WERI-Rb-1 (cell line): ENCODE measurements around the gene KANSL3.

Experiments
- DNase-seq: peaks from one replicate; pipeline ENCODE4 v3.0.0-alpha.2; 2020
- H3K27ac ChIP-seq: fragments of 250-450 bp; sonication (Bioruptor Pico); 2 replicates; pipeline ENCODE4 v1.5.1; 2020; ENCODE audit warnings: mild to moderate bottlenecking, moderate library complexity
- H3K27me3 ChIP-seq: fragments of 250-450 bp; sonication (Bioruptor Pico); 2 replicates; pipeline ENCODE4 v1.5.1; 2021; ENCODE audit warnings: mild to moderate bottlenecking, low read depth, moderate library complexity; ENCODE audit not compliant: insufficient read depth, severe bottlenecking
- H3K36me3 ChIP-seq: fragments of 250-450 bp; sonication (Bioruptor Pico); 2 replicates; pipeline ENCODE4 v1.5.1; 2020; ENCODE audit warnings: mild to moderate bottlenecking, moderate library complexity
- H3K4me3 ChIP-seq: 2 replicates; pipeline ENCODE4 v1.5.1; 2011; ENCODE audit warnings: low read depth, mild to moderate bottlenecking, control low read depth, low read length
- H3K9me3 ChIP-seq: fragments of 250-450 bp; sonication (Bioruptor Pico); 2 replicates; pipeline ENCODE4 v1.5.1; 2021; ENCODE audit warnings: mild to moderate bottlenecking, moderate library complexity; ENCODE audit not compliant: severe bottlenecking
- TF ChIP-seq, protein P1 (sequence below): IDR thresholded peaks from 2 replicates; pipeline ENCODE4 v1.5.1; 2011; ENCODE audit warnings: low read depth, mild to moderate bottlenecking, control low read depth, inconsistent platforms, low read length

KANSL3 gene

DNA sequence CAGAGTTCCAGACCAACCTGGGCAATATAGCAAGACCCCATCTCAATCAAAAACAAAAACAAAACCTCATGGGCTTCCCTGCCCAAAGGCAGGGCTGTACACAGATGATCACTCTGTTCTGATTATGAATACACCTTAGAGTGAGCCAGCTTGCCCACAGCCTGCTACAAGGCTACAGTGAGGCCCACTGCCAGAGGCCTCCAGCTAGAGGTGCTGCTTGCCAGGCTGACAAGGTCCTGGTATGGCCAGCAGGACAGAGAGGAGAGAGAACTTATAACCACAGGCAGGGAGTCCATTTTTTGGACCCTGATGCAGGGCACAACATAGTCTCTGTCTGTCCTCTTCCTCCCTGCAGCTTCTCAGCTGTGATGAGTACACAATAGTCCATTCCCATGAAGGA lies 41.5 kb downstream of the KANSL3 start:
- H3K27ac ChIP-seq = no peak overlapping the region
- no peaks in the 10 kb centered on the region for H3K27me3 ChIP-seq
- DNase-seq = no peak
- H3K36me3 ChIP-seq = peaks cover 92% of the 10 kb centered on the region
- H3K4me3 ChIP-seq = no peak overlapping the region
- no peaks in the 10 kb centered on the region for H3K9me3 ChIP-seq
- TF ChIP-seq, protein P1, sequence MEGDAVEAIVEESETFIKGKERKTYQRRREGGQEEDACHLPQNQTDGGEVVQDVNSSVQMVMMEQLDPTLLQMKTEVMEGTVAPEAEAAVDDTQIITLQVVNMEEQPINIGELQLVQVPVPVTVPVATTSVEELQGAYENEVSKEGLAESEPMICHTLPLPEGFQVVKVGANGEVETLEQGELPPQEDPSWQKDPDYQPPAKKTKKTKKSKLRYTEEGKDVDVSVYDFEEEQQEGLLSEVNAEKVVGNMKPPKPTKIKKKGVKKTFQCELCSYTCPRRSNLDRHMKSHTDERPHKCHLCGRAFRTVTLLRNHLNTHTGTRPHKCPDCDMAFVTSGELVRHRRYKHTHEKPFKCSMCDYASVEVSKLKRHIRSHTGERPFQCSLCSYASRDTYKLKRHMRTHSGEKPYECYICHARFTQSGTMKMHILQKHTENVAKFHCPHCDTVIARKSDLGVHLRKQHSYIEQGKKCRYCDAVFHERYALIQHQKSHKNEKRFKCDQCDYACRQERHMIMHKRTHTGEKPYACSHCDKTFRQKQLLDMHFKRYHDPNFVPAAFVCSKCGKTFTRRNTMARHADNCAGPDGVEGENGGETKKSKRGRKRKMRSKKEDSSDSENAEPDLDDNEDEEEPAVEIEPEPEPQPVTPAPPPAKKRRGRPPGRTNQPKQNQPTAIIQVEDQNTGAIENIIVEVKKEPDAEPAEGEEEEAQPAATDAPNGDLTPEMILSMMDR = no peak

DNA sequence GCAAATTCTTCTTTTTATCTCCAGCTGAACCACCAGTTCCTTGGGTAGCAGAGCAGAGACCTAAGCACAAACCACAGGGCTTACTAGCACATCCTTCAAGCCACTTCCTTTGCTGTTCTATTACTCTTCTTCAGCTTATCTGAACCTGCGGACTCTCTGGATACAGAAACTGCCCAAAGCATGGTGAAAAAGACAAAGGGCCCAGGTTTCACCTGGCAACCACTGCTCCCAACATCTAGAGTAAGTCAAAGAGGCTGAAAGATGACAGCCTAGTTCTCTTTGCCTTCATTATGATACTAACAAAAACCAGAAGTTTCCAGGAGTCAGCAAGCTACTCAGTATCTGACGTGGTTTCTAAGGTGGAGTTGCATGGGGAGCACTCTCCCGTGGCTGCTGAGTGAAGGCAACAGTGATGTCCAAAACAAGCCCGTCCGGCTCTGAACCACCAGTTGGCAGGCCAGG lies 43.4 kb downstream of the KANSL3 start:
- no peaks in the 10 kb centered on the region for H3K9me3 ChIP-seq
- H3K27me3 ChIP-seq = no peaks in the 10 kb centered on the region
- no peak overlapping the region for H3K27ac ChIP-seq
- DNase-seq = no peak
- peaks cover 84% of the 10 kb centered on the region for H3K36me3 ChIP-seq
- TF ChIP-seq, protein P1 = no peak
- no peak overlapping the region for H3K4me3 ChIP-seq

DNA sequence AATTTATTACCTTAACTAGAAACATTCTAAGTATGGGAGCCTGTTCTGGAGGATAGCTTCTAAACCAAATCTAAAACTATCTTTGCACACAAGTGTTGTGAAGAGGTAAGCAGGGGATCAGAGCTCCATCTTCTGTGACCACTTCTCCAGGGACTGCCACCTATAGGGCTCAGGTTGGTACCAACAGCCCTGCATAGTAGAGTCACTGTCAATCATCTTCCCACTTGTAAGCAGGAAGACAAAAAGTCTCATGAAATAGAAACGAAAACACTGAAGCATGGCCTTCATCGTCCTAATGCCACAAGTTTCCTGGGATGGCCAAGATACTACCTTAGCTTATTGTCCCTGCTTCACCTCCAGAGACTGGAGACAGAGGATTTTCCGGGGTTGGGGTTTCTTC lies 43.8 kb downstream of the KANSL3 start:
- H3K27me3 ChIP-seq = no peaks in the 10 kb centered on the region
- no peak overlapping the region for H3K27ac ChIP-seq
- no peaks in the 10 kb centered on the region for H3K9me3 ChIP-seq
- H3K36me3 ChIP-seq = peaks cover 80% of the 10 kb centered on the region
- TF ChIP-seq, protein P1 = no peak
- H3K4me3 ChIP-seq = no peak overlapping the region
- no peak for DNase-seq

DNA sequence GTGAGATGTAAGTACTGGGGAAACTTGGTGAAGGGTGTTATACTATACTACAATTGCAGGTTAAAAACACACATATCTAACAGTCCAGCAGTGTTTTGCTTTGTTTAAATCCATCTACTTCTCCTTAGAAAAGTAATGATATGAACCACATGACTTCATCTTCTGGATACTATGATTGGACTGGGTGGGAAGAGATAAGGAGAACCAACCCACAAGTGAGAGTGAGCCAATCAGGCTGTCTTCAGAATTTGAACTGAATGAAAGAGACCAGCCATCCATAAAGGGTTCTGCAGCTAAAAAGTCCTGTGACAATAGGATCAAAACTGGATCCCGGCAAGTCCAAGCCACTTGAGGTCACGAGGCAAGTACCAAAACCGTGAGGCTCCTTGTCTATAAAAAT lies 46.6 kb downstream of the KANSL3 start:
- no peaks in the 10 kb centered on the region for H3K9me3 ChIP-seq
- DNase-seq = no peak
- H3K27ac ChIP-seq = no peak overlapping the region
- TF ChIP-seq, protein P1 = no peak
- no peak overlapping the region for H3K4me3 ChIP-seq
- peaks cover 61% of the 10 kb centered on the region for H3K36me3 ChIP-seq
- H3K27me3 ChIP-seq = no peaks in the 10 kb centered on the region

DNA sequence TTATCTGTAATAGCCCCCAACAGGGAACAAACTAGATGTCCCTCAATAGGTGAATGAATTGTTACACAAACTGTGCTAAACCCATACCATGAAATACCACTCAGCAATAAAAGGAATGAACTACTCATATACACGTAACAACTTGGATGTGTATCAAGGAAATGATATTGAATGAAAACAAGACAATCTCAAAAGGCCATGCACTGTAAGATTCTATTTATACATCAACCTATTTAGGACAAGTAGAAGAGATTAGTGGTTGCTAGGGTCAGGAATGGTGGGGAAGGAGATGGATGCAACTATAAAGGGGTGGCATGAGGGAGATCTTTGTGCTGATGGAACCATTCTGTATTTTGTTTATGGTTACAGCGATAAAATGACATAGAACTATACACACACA lies 47.1 kb downstream of the KANSL3 start:
- Histone ChIP-seq H3K4me3 (no peak overlapping the region), H3K36me3 (peaks cover 60% of the 10 kb centered on the region), H3K9me3 (no peaks in the 10 kb centered on the region), H3K27me3 (no peaks in the 10 kb centered on the region), H3K27ac (no peak overlapping the region)
- TF ChIP-seq, protein P1 = no peak
- DNase-seq = no peak

DNA sequence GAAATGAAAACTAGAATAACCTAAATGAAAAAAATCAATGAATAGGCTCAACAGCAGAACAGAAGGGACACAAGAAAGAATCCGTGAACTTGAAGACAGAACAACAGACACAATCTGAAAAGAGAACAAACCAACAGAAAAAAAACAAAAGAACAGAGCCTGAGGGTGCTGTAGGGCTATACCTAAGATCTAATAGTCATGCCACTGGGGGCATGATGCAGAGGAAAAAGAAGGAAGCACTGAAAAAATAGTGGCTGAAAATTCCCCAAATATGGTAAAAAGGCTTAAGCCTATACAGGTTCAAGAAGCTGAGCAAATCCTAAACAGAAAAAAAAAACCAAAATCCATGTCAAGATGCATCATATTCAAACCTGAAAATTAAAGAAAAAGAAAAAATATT lies 50.3 kb downstream of the KANSL3 start:
- TF ChIP-seq, protein P1 = no peak
- DNase-seq = no peak
- Histone ChIP-seq H3K9me3 (no peaks in the 10 kb centered on the region), H3K27ac (no peak overlapping the region), H3K36me3 (peaks cover 38% of the 10 kb centered on the region), H3K27me3 (no peaks in the 10 kb centered on the region), H3K4me3 (no peak overlapping the region)
